Keratinocyte (primary cell): ENCODE results near the gene TUT7.

ENCODE experiments used
- EZH2 ChIP-seq: IDR thresholded peaks from one replicate; pipeline ENCODE4 v1.6.1; 2012; ENCODE audit warnings: inconsistent platforms, mild to moderate bottlenecking, low read length, moderate library complexity
- TF ChIP-seq, protein P1 (sequence below), 3 experiments: IDR thresholded peaks in 1 of 3; conservative IDR thresholded peaks in 1 of 3; optimal IDR thresholded peaks in 1 of 3; 2 replicates in 2 of 3; 3 replicates in 1 of 3; pipeline versions ENCODE3 to v1.5.1; 2011; ENCODE audit warnings: low read length in 3 of 3, mild to moderate bottlenecking in 3 of 3, moderate library complexity in 2 of 3, control low read depth in 1 of 3, inconsistent platforms in 1 of 3; ENCODE audit not compliant: insufficient read depth in 2 of 3; ENCODE audit errors: extremely low read depth in 1 of 3

DNA sequence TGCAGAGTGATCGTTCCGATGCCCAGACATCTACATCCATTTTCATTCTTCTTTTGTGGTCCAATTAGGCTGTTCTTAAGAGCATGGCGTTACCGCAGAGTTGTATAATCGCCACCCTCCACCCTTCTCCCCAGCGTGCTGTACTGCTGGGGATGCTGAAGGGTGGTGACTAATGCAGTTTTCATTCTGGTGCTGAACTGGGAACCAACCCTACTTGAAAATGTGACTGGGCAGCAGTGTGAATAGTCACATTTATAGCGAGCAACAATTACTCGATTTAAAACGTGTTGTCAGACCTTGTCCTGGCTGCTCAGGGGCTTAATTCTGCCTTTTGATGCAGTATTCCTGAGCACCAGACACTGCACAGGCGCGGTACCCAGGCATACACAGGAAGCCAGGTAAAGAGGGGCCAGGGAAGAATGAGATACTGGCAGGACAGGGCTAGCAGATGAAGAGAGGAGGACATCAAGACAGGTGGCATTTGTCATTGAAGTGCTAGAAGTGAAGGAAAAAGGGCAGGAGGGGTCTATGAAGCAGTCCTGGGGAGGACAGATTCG lies 71.2 kb downstream of the TUT7 start:
- TF ChIP-seq, protein P1, sequence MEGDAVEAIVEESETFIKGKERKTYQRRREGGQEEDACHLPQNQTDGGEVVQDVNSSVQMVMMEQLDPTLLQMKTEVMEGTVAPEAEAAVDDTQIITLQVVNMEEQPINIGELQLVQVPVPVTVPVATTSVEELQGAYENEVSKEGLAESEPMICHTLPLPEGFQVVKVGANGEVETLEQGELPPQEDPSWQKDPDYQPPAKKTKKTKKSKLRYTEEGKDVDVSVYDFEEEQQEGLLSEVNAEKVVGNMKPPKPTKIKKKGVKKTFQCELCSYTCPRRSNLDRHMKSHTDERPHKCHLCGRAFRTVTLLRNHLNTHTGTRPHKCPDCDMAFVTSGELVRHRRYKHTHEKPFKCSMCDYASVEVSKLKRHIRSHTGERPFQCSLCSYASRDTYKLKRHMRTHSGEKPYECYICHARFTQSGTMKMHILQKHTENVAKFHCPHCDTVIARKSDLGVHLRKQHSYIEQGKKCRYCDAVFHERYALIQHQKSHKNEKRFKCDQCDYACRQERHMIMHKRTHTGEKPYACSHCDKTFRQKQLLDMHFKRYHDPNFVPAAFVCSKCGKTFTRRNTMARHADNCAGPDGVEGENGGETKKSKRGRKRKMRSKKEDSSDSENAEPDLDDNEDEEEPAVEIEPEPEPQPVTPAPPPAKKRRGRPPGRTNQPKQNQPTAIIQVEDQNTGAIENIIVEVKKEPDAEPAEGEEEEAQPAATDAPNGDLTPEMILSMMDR (optimal IDR thresholded peaks at IDR 0.05 in 1 of 3, IDR thresholded peaks at IDR 0.05 in 1 of 3, conservative IDR thresholded peaks at IDR 0.05 in 1 of 3; ENCODE audit: extremely low read depth in 1 of 3, insufficient read depth in 2 of 3, low read length in 3 of 3), result no peak
- no peak for TF ChIP-seq EZH2
